Activated naive CD8-positive, alpha-beta T cell treated with anti-CD3 and anti-CD28 coated beads for 36 hours (primary cell): ENCODE data around the gene SND1. TPM values are rescaled to one million over a fixed set of nuclear protein-coding genes. Genes with fewer than 3 reads are reported as not detected.
"Not testable (repeated sequence)": the region's sequence is repeated elsewhere in the genome, so short reads cannot be mapped to it uniquely, and the experiment has no call there.

Experiments
- DNase-seq: peaks from one replicate; pipeline ENCODE4 v3.0.0; 2021
- H3K27ac Mint-ChIP-seq: one replicate; pipeline ENCODE4 v1.8.0; 2022; ENCODE audit warnings: mild to moderate bottlenecking, moderate library complexity, mixed read lengths
- H3K27me3 Mint-ChIP-seq: one replicate; pipeline ENCODE4 v1.8.0; 2022; ENCODE audit warnings: mild to moderate bottlenecking, mixed read lengths
- H3K36me3 Mint-ChIP-seq: one replicate; pipeline ENCODE4 v1.8.0; 2021; ENCODE audit warnings: mild to moderate bottlenecking, mixed read lengths
- H3K4me1 Mint-ChIP-seq: one replicate; pipeline ENCODE4 v1.8.0; 2021; ENCODE audit warnings: mixed read lengths
- H3K4me3 Mint-ChIP-seq: one replicate; pipeline ENCODE4 v1.8.0; 2022; ENCODE audit warnings: mild to moderate bottlenecking, moderate library complexity, mixed read lengths
- H3K9me3 Mint-ChIP-seq: one replicate; pipeline ENCODE4 v1.8.0; 2022; ENCODE audit warnings: mixed read lengths
- total RNA-seq, 2 experiments: library from RNA; stranded (reverse); gene quantifications; one replicate each; pipeline ENCODE4 v1.2.3, GENCODE V29; 2021

The SND1 gene
- total RNA-seq, 2 experiments from 2014 or later, result 192 to 201 TPM

- H3K9me3 Mint-ChIP-seq, result no peaks in the 10 kb centered on the region
- peaks cover 3% of the 10 kb centered on the region for H3K4me1 Mint-ChIP-seq
- peaks cover 12% of the 10 kb centered on the region for H3K36me3 Mint-ChIP-seq
- no peaks in the 10 kb centered on the region for H3K27me3 Mint-ChIP-seq
- H3K4me3 Mint-ChIP-seq, result no peak overlapping the region
- H3K27ac Mint-ChIP-seq, result no peak overlapping the region
- no peak for DNase-seq
Measured at GRCh38 chr7:127949769-127950222, 297.8 kb downstream of the SND1 start.

- Mint-ChIP-seq H3K4me1 (peaks cover 3% of the 10 kb centered on the region), H3K4me3 (no peak overlapping the region), H3K27ac (no peak overlapping the region), H3K27me3 (no peaks in the 10 kb centered on the region), H3K9me3 (no peaks in the 10 kb centered on the region), H3K36me3 (peaks cover 10% of the 10 kb centered on the region)
- no peak for DNase-seq
Measured at GRCh38 chr7:127950233-127950935, 298.4 kb downstream of the SND1 start.

DNA sequence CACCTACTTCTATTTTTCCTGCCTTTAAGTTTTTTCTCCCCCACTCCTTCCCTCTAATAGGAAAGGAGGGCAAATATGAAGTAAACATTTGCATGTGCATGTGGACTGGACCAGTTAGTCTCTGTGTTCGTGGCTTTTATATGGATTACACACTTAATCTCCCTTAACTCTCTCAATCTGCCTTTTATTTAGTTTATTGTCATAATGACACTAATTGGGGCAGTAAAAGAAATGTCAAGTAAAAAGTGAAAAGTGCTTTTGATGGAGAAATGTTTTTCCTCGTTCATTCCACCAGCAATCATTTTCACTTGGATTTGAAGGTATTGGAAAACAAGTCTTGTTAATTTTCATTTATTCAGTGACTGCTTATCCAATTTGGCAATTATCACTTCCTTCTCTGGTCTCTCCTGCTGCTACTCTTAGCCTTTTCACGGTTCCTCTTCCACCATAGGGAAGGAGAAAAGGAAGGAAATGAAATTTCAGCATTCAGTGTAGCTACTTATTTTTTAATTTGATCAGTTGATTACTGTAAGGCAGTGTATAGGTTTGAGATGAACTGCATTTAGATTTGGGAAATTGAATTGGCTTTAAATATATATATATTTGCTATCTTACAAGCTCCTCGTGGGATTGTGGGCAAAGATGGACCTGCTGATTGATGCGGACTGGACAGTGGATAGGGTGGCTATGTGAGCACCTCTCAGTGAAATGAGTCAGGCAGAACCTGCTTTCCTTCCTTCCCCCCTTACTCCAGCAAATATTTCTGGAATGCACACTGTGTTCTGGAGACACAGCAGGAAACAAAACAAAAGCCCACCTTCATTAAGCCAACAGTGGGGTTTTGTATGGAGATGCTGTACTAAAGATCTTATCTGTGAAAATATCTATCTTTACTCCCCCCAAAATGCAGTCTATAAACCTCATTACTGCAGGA lies 301.7 kb downstream of the SND1 start:
- no peak for DNase-seq
- H3K4me1 Mint-ChIP-seq, result no peaks in the 10 kb centered on the region
- no peaks in the 10 kb centered on the region for H3K27me3 Mint-ChIP-seq
- H3K4me3 Mint-ChIP-seq, result no peak overlapping the region
- no peak overlapping the region for H3K27ac Mint-ChIP-seq
- no peaks in the 10 kb centered on the region for H3K9me3 Mint-ChIP-seq
- peaks cover 10% of the 10 kb centered on the region for H3K36me3 Mint-ChIP-seq

GRCh38 chr7:127954357-127954748 lies 302.4 kb downstream of the SND1 start:
- DNase-seq, result no peak
- Mint-ChIP-seq H3K4me1 (peaks cover 2% of the 10 kb centered on the region), H3K4me3 (no peak overlapping the region), H3K27ac (no peak overlapping the region), H3K36me3 (peaks cover 11% of the 10 kb centered on the region), H3K27me3 (no peaks in the 10 kb centered on the region), H3K9me3 (no peaks in the 10 kb centered on the region)

GRCh38 chr7:127955051-127955531 lies 303.1 kb downstream of the SND1 start:
- H3K9me3 Mint-ChIP-seq, result no peaks in the 10 kb centered on the region
- peaks cover 19% of the 10 kb centered on the region for H3K36me3 Mint-ChIP-seq
- H3K27me3 Mint-ChIP-seq, result no peaks in the 10 kb centered on the region
- DNase-seq, result no peak
- H3K4me1 Mint-ChIP-seq, result peaks cover 5% of the 10 kb centered on the region
- no peak overlapping the region for H3K27ac Mint-ChIP-seq
- no peak overlapping the region for H3K4me3 Mint-ChIP-seq

DNA sequence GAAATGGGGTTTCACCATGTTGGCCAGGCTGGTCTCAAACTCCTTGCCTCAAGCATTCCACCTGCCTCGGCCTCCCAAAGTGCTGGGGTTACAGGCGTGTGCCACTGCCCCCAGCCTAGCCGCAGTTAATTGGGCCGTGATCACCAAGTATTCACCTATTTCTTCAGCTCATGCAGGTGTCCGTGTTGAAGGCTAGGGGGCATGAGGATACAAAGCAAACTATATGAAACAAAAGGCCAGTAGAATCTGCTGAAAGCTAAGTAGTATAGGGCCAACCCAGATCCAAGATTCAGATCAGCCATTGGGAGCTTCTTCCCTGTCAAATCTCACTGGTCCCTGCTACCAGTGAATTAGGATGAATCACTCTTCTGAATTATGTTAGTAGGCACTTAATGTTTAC lies 305.9 kb downstream of the SND1 start:
- Mint-ChIP-seq H3K36me3 (peaks cover 44% of the 10 kb centered on the region), H3K4me3 (no peak overlapping the region), H3K27ac (no peak overlapping the region), H3K4me1 (peaks cover 5% of the 10 kb centered on the region), H3K27me3 (no peaks in the 10 kb centered on the region), H3K9me3 (peaks cover 1% of the 10 kb centered on the region)
- no peak for DNase-seq

- Mint-ChIP-seq H3K4me3 (no peak overlapping the region), H3K27ac (no peak overlapping the region), H3K4me1 (peaks cover 5% of the 10 kb centered on the region), H3K36me3 (peaks cover 44% of the 10 kb centered on the region), H3K27me3 (no peaks in the 10 kb centered on the region), H3K9me3 (peaks cover 3% of the 10 kb centered on the region)
- no peak for DNase-seq
Measured at GRCh38 chr7:127959770-127960169, 307.8 kb downstream of the SND1 start.

DNA sequence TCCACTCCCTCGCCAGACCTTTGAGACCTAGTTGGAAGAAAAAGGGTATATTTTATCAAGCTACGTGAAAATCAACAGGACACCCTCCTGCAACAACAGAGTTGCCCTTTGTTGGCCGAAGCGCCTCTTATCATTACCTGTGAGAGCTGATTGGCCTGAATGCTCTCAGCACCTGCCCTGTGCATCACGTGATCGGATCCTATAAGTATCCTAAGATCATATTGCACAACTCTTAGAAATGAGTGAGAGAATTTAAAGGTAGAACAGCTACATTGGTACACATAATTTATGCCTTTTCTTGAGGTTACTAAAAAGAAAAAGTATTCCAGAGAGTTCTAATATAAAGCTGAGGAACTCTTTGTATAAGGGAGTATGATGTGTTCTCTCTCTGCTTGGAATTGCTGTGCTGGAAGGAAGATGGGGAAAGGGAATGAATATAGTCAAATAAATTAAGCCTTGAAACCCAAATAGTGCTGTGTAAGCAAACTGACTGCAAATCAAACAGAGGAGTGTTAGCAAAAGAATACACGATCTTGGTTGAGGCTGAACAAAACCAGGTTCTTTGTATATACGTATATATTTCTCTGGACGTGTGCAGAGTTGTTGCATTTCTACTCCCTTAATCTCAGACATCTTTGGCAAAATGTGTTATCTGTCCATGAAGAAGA lies 309.9 kb downstream of the SND1 start:
- DNase-seq, result no peak
- H3K9me3 Mint-ChIP-seq, result peaks cover 3% of the 10 kb centered on the region
- no peak overlapping the region for H3K4me3 Mint-ChIP-seq
- H3K27me3 Mint-ChIP-seq, result no peaks in the 10 kb centered on the region
- H3K36me3 Mint-ChIP-seq, result peaks cover 46% of the 10 kb centered on the region
- peaks cover 5% of the 10 kb centered on the region for H3K4me1 Mint-ChIP-seq
- no peak overlapping the region for H3K27ac Mint-ChIP-seq

GRCh38 chr7:127962589-127963361 lies 310.8 kb downstream of the SND1 start:
- Mint-ChIP-seq H3K36me3 (peaks cover 47% of the 10 kb centered on the region), H3K27me3 (no peaks in the 10 kb centered on the region), H3K4me3 (no peak overlapping the region), H3K9me3 (peaks cover 3% of the 10 kb centered on the region), H3K27ac (no peak overlapping the region), H3K4me1 (peaks cover 5% of the 10 kb centered on the region)
- DNase-seq, result no peak

DNA sequence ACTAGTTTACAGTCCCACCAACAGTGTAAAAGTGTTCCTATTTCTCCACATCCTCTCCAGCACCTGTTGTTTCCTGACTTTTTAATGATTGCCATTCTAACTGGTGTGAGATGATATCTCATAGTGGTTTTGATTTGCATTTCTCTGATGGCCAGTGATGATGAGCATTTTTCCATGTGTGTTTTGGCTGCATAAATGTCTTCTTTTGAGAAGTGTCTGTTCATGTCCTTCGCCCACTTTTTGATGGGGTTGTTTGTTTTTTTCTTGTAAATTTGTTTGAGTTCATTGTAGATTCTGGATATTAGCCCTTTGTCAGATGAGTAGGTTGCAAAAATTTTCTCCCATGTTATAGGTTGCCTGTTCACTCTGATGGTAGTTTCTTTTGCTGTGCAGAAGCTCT lies 311.9 kb downstream of the SND1 start:
- H3K36me3 Mint-ChIP-seq, result peaks cover 47% of the 10 kb centered on the region
- not testable (repeated sequence) for DNase-seq, H3K4me1 Mint-ChIP-seq, H3K27me3 Mint-ChIP-seq, H3K9me3 Mint-ChIP-seq, H3K27ac Mint-ChIP-seq, H3K4me3 Mint-ChIP-seq

DNA sequence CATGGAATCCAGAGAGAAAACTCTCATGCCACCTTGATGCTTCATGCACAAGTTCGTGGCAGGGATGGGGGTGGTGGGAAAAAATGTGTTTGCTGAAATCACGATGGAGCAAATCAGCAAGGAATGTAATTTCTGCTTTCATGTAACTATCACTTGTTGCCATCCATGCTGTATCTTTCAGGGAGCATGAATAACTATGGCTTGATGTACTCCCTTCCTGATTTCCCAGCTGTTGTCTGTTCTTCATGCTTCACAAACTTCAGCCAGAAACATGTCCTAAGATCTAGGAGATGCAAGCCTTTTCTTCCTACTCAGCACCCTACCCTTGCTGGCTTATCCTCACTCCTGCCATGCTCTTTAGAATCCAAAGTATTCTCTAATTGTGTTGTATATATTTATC lies 315.3 kb downstream of the SND1 start:
- Mint-ChIP-seq H3K27ac (no peak overlapping the region), H3K9me3 (peaks cover 3% of the 10 kb centered on the region), H3K4me3 (no peak overlapping the region), H3K4me1 (no peaks in the 10 kb centered on the region), H3K27me3 (no peaks in the 10 kb centered on the region), H3K36me3 (peaks cover 24% of the 10 kb centered on the region)
- no peak for DNase-seq

GRCh38 chr7:127968547-127968946 lies 316.6 kb downstream of the SND1 start:
- Mint-ChIP-seq H3K27ac (no peak overlapping the region), H3K27me3 (no peaks in the 10 kb centered on the region), H3K4me3 (no peak overlapping the region), H3K9me3 (no peaks in the 10 kb centered on the region), H3K36me3 (peaks cover 22% of the 10 kb centered on the region), H3K4me1 (no peaks in the 10 kb centered on the region)
- DNase-seq, result no peak

GRCh38 chr7:127973832-127974231 lies 321.8 kb downstream of the SND1 start:
- no peak for DNase-seq
- H3K36me3 Mint-ChIP-seq, result peaks cover 57% of the 10 kb centered on the region
- no peak overlapping the region for H3K27ac Mint-ChIP-seq
- no peaks in the 10 kb centered on the region for H3K4me1 Mint-ChIP-seq
- H3K4me3 Mint-ChIP-seq, result no peak overlapping the region
- H3K27me3 Mint-ChIP-seq, result no peaks in the 10 kb centered on the region
- H3K9me3 Mint-ChIP-seq, result peaks cover 18% of the 10 kb centered on the region

- Mint-ChIP-seq H3K9me3 (peaks cover 25% of the 10 kb centered on the region), H3K4me3 (no peak overlapping the region), H3K36me3 (peaks cover 64% of the 10 kb centered on the region), H3K27ac (no peak overlapping the region), H3K27me3 (no peaks in the 10 kb centered on the region), H3K4me1 (no peaks in the 10 kb centered on the region)
- no peak for DNase-seq
Measured at GRCh38 chr7:127974446-127975035, 322.5 kb downstream of the SND1 start.
